Type B pancreatic cell (in vitro differentiated cells): ENCODE data around the gene GNB1. TPM values are rescaled to one million over a fixed set of nuclear protein-coding genes. Genes with fewer than 3 reads are reported as not detected.
A peak's percentile ranks its signal among the peaks of the same experiment; 100 is the strongest.
"Not testable (repeated sequence)": the region's sequence is repeated elsewhere in the genome, so short reads cannot be mapped to it uniquely, and the experiment has no call there.

Experiments
- DNase-seq: peaks from one replicate; pipeline ENCODE4 v3.0.0; 2021; ENCODE audit warnings: mixed read lengths; ENCODE audit not compliant: unreplicated experiment; ENCODE audit errors: extremely low spot score
- H3K27ac Mint-ChIP-seq: 2 replicates; pipeline ENCODE4 v1.8.0; 2021; ENCODE audit warnings: mild to moderate bottlenecking, mixed read lengths
- H3K27me3 Mint-ChIP-seq: 2 replicates; pipeline ENCODE4 v1.8.0; 2021; ENCODE audit warnings: mixed read lengths
- H3K36me3 Mint-ChIP-seq: 2 replicates; pipeline ENCODE4 v1.8.0; 2021; ENCODE audit warnings: mixed read lengths
- H3K4me1 Mint-ChIP-seq: one replicate; pipeline ENCODE4 v1.8.0; 2021; ENCODE audit warnings: mixed read lengths; ENCODE audit not compliant: unreplicated experiment
- H3K4me3 Mint-ChIP-seq: 2 replicates; pipeline ENCODE4 v1.8.0; 2021; ENCODE audit warnings: mild to moderate bottlenecking, mixed read lengths
- H3K9me3 Mint-ChIP-seq: 2 replicates; pipeline ENCODE4 v1.8.0; 2021; ENCODE audit warnings: mixed read lengths
- total RNA-seq: library from RNA; stranded (reverse); gene quantifications from 2 replicates; pipeline ENCODE4 v1.2.1, GENCODE V29; 2021; ENCODE audit warnings: low replicate concordance
- TF ChIP-seq, protein P1 (sequence below): fragments of 200-600 bp; sonication (generic); conservative IDR thresholded peaks from 2 replicates; pipeline ENCODE4 v1.5.0; 2021; ENCODE audit warnings: antibody characterized with exemption, mild to moderate bottlenecking

Gene GNB1
- total RNA-seq, 1 donor from 2014 or later: 297 TPM

DNA sequence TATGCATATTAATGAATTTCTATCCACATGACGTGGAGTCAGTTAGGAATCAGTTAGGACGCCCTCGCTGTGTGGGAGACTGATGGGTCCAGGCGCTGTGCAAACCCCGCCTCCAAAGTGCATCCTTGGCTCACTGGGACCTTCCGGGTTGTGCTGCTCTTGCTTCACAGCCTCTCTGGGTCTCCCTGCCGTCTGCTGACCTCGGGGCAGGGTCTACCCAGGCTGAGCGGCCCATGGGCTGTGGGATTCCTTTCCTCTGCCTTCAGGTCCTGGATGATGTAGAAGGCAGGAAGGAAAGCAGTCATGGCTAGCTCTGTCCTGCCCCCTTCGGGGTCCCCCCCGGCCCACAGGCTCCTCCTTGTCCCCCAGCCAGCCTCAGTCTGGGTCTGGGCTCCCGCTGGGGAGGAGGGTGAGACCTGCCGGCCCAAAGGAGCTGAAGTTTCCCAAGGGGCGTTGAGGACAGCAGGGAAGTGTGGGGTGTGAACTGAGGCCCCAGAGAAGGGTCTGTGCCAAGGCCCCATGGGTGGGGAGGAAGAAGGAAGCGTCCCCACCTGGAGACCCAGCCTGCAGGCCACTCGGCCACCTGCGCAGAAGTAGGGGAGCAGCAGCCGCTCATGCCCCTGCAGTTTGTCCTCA is 142.1 kb downstream of the GNB1 start:
- DNase-seq: no peak
- TF ChIP-seq, protein P1, sequence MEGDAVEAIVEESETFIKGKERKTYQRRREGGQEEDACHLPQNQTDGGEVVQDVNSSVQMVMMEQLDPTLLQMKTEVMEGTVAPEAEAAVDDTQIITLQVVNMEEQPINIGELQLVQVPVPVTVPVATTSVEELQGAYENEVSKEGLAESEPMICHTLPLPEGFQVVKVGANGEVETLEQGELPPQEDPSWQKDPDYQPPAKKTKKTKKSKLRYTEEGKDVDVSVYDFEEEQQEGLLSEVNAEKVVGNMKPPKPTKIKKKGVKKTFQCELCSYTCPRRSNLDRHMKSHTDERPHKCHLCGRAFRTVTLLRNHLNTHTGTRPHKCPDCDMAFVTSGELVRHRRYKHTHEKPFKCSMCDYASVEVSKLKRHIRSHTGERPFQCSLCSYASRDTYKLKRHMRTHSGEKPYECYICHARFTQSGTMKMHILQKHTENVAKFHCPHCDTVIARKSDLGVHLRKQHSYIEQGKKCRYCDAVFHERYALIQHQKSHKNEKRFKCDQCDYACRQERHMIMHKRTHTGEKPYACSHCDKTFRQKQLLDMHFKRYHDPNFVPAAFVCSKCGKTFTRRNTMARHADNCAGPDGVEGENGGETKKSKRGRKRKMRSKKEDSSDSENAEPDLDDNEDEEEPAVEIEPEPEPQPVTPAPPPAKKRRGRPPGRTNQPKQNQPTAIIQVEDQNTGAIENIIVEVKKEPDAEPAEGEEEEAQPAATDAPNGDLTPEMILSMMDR: no peak
- H3K27me3 Mint-ChIP-seq: no peaks in the 10 kb centered on the region
- H3K9me3 Mint-ChIP-seq: no peaks in the 10 kb centered on the region
- H3K4me1 Mint-ChIP-seq: peaks cover 4% of the 10 kb centered on the region
- H3K36me3 Mint-ChIP-seq: no peaks in the 10 kb centered on the region
- peak overlapping the region; percentile 33 for H3K4me3 Mint-ChIP-seq
- peak overlapping the region; percentile 33 for H3K27ac Mint-ChIP-seq

- not testable (repeated sequence) for H3K4me3 Mint-ChIP-seq, H3K27ac Mint-ChIP-seq, H3K9me3 Mint-ChIP-seq, H3K27me3 Mint-ChIP-seq, DNase-seq, H3K4me1 Mint-ChIP-seq, H3K36me3 Mint-ChIP-seq
These were observed 144.3 kb downstream of the GNB1 start for GRCh38 chr1:1746566-1746909.

GRCh38 chr1:1745651-1746565 is 145.0 kb downstream of the GNB1 start:
- H3K27me3 Mint-ChIP-seq, H3K4me1 Mint-ChIP-seq, H3K9me3 Mint-ChIP-seq, H3K36me3 Mint-ChIP-seq: not testable (repeated sequence)
- H3K4me3 Mint-ChIP-seq: peak overlapping the region; percentile 78
- H3K27ac Mint-ChIP-seq: peak overlapping the region; percentile 72
- peak; percentile 87 for DNase-seq

DNA sequence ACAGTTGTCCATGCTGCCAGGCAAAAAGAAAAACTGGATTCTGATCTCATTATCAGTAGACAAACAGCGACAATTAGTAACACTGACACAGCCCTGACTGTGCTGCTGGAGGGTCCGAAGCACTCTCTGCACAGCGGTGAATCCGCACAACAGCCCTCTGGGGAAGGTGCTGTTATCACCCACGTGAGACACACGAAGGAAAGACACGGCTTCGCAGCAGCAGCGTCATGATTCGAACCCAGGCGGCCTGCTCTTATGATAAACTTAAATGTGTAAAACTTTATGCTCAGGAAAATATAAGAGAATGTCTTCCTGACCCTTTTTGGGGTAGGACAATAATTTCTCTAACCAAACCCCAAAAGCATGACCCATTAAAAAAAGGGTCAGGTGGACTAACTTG is 148.4 kb downstream of the GNB1 start:
- H3K27me3 Mint-ChIP-seq, H3K36me3 Mint-ChIP-seq, H3K4me3 Mint-ChIP-seq, H3K9me3 Mint-ChIP-seq, H3K4me1 Mint-ChIP-seq, DNase-seq, H3K27ac Mint-ChIP-seq: not testable (repeated sequence)

- not testable (repeated sequence) for H3K9me3 Mint-ChIP-seq, H3K27me3 Mint-ChIP-seq, DNase-seq, H3K4me3 Mint-ChIP-seq, H3K4me1 Mint-ChIP-seq, H3K36me3 Mint-ChIP-seq, H3K27ac Mint-ChIP-seq
These were observed 149.9 kb downstream of the GNB1 start for GRCh38 chr1:1741013-1741412.

DNA sequence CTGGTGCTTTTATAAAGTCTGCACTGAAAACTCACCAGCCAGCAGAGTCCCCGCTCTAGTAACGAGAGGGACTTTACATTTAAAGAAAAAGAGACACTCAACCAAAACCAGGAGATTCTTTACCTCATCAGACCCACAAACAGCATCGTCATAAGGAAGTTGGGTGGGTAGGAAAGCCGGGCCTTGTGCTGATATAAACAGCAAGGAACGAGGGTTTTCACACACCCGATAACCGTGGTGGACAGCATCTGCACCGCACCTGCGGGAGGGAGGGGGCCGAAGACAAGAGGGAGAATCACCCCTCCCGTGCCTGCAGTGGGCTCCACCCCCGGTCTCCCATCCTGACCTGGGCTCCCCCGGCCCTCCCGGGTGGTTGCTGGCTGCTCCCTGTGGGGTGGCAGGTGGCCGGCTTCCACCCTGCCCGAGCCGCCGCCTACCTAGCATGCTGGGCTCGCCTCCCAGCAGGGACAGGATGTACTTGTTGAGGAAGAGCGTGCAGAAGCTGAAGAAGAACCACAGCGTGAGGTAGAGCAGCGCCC is 152.0 kb downstream of the GNB1 start:
- not testable (repeated sequence) for H3K27me3 Mint-ChIP-seq, H3K27ac Mint-ChIP-seq, H3K4me3 Mint-ChIP-seq, DNase-seq, H3K9me3 Mint-ChIP-seq, H3K36me3 Mint-ChIP-seq, H3K4me1 Mint-ChIP-seq

GRCh38 chr1:1737675-1738590 is 153.0 kb downstream of the GNB1 start:
- not testable (repeated sequence) for H3K4me3 Mint-ChIP-seq, DNase-seq, H3K4me1 Mint-ChIP-seq, H3K27ac Mint-ChIP-seq, H3K36me3 Mint-ChIP-seq, H3K9me3 Mint-ChIP-seq, H3K27me3 Mint-ChIP-seq

Other genes with a start within 250 kb of the GNB1 start
- 21.8 and 26.5 TPM in 2 replicates for gene CDK11B, start 232.1 kb downstream of the GNB1 start, total RNA-seq
- 88.8 and 116 TPM in 2 replicates for gene SLC35E2B, start 198.3 kb downstream of the GNB1 start, total RNA-seq
- gene CDK11A, start 166.7 kb downstream of the GNB1 start, total RNA-seq: 45.9 and 47.0 TPM in 2 replicates
- gene NADK, start 112.6 kb downstream of the GNB1 start, total RNA-seq: 78.4 and 89.2 TPM in 2 replicates
- gene CALML6, start 24.2 kb upstream of the GNB1 start, total RNA-seq: 0.36 and 0.65 TPM in 2 replicates
- gene TMEM52, start 28.2 kb upstream of the GNB1 start, total RNA-seq: 1.8 and 3.9 TPM in 2 replicates
- gene CFAP74, start 112.7 kb upstream of the GNB1 start, total RNA-seq: 0.76 and 1.5 TPM in 2 replicates
- 0.43 and 2.0 TPM in 2 replicates for gene GABRD, start 128.3 kb upstream of the GNB1 start, total RNA-seq
- gene PRKCZ, start 159.3 kb upstream of the GNB1 start, total RNA-seq: 33.2 and 64.4 TPM in 2 replicates